ENCODE results near the gene CASR.
A peak's percentile ranks its signal among the peaks of the same experiment; 100 is the strongest.

CASR gene

DNA sequence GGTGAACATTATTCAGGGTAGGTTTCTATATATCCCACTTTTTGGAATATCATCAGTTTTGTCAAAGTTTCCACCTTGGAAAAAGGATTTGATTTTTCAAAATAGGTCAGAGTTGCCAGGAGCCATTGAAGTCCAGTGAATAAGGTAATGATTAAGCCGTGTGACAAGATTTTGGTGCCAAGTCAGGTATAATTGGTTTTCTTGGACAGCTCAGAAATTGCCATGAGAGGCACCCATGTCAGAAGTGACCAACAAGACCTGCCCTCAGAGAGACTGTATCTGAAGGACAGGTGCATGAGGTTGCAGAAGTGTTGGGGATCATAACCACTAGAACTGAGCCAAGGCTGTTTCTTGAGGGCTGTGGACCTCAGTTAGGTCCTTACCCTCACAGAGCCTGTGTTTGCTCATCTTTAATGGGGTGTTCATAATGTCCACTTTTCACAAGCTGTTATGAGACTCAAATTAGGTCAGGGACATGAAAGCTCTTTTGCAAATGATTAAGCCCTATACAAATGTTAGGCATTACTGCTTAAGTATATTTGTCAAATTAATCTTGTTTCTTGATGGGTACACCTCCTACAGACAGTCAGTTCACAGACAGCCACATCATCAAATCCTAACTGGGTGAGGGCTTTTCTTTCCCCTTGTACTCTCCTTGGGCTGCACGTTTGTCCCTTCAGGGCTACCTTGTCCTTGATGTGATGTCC is 32.3 kb downstream of the CASR start:
- no peak for DNase-seq

DNA sequence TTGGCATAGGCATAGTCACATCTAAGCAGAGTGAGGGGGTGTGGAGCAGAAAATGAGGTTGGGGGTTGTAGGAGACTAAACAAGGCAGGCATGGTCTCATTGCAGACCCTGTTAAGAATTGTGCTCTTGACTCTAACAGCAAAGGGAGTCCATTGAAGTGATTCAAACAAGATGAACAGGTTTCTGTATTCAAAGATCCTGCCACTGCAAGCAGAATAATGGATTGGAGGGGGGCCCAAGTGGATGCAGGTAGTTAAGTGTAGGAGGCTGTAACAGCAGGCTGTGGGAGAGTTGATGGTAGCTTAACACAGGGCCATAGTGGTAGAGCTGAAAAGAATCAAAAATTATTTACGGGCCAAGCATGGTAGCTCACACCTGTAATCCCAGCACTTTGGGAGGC is 34.4 kb downstream of the CASR start:
- no peak for DNase-seq

DNA sequence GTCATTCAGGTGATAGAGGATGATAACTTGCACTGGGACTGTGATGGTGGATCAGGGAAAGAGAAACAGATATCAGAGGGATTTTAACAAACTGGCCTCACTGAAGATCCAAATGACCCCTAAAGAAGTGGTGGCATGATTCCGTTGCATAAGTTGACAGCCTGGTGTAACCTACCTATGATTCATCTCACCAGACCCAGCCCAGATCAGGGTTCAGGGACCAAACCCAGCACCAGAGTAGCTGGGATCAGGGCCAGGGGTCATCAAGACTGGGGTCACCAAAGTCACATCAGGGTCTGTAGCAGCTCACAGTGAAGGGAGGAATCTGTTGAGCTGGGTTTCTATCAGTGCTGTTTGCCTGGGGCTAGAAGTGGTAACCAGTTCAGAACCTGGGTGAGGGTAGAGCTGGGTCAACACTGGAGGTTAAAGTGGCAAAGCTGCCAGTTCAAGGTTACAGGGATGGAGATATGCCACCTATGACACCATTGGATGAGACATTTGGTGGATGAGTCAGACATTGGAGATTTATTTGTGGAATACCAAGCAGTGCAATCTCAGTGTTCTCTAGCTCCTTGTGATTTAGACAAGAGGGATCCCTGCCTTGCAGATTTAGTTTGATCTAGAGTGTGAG is 35.9 kb downstream of the CASR start:
- no peak for DNase-seq

- DNase-seq = no peak
Observed at GRCh38 chr3:122227036-122227781, 43.7 kb downstream of the CASR start.

- no peak for DNase-seq
Observed at GRCh38 chr3:122230174-122230573, 46.7 kb downstream of the CASR start.

- DNase-seq = no peak
Observed at GRCh38 chr3:122231465-122232157, 48.1 kb downstream of the CASR start.

- DNase-seq = peak; percentile 12
Observed at GRCh38 chr3:122232485-122232884, 49.0 kb downstream of the CASR start.

DNA sequence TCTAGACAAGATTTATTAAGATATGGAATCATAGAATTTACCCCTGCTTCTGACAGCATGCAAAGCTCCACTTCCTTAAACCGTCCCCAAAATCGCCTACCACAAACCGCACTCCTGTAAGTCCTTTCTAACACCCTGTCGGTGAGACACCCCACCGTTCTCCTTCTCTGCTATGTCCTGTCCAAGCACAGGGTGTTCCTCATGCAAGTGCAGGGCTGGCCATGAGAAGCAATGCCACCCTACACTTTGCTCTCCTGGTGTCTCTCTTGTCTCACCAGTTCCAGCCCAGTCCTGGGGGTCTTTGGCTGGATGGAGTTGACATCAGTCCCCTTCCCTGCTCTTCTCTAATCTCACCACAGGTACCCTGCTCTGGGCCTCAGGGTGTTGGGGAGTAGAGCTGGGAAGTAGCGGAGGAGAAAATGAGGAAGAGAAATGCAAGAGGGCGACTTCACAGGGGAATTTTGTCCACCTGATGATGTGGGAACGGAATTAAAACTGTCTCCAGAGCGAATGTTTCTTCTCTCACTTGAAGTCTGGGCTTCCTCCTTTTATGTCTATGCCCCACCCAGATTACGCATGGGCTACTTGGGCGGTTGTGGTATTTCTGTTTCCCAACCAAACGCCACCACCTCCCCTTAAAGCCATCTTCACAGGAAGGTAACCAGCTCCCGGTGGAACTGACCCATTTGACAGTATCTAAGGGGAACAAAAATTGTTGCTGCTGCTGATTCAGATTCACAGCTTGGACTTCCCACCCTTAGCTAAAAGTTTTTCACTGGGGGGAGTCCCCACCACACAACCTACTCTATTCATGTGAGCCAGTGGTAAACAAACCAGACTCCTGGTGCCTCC is 49.9 kb downstream of the CASR start:
- peak; percentile 39 for DNase-seq

DNA sequence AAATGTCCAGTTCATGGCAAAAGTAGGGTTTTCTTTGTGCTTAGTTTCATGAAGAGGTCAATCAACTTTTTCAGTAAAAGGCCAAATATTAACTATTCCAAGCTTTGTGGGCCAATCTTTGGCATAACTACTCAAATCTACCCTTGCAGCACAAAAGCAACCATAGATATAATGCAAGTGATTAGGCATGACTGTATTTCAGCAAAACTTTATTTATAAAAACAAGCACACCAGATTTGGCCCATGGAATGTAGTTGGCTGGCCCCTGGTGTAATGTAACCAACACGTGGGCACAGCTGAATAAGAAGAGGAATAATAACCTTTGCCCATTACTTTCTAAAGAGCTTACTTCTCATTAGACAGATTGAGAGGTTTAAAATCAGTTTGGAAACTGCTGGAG is 50.6 kb downstream of the CASR start:
- DNase-seq = no peak

DNA sequence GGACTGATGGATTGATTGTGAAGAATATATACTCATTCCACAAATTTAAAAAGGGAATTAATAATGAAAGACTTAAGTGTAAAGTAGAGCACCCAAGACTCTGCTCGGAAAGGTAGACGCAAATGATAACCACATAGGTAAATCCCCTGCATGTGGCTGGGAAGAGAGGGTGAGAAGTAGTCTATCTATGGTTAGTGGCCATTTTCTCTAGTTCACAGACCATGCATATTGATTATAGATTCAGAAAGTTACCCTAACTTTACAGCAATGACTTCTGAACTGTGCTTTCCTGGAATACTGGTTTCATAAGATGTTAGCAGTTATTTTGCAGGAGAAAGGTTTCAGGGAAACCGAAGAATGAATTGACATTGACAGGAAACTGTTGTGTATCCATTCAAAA is 51.7 kb downstream of the CASR start:
- peak; percentile 23 for DNase-seq

- no peak for DNase-seq
Observed at GRCh38 chr3:122239112-122239511, 55.6 kb downstream of the CASR start.

- no peak for DNase-seq
Observed at GRCh38 chr3:122245513-122246174, 62.2 kb downstream of the CASR start.

GRCh38 chr3:122246199-122246598 is 62.7 kb downstream of the CASR start:
- DNase-seq = no peak

- DNase-seq = no peak
Observed at GRCh38 chr3:122247087-122247824, 63.8 kb downstream of the CASR start.

GRCh38 chr3:122247825-122248185 is 64.3 kb downstream of the CASR start:
- DNase-seq = no peak

DNA sequence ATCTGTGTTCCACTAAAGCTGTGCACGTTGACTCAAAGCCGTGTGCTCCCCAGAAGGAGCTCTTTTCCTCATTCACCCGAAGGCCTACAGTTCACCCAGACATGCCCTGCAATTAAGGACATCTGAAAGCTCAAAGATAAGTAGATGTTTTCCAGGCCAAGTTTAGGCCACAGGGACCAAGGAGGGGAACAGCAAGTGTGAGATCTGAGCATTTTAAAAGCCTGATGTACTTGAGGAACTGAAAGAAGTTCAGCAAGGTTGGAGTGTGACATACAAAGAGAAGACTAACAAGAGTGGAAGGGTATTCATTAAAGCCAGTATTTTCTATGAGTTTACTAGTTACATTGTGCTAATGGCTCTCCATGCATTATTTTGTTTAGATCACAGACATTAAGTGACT is 68.0 kb downstream of the CASR start:
- no peak for DNase-seq

GRCh38 chr3:122253581-122253980 is 70.1 kb downstream of the CASR start:
- DNase-seq = no peak

DNA sequence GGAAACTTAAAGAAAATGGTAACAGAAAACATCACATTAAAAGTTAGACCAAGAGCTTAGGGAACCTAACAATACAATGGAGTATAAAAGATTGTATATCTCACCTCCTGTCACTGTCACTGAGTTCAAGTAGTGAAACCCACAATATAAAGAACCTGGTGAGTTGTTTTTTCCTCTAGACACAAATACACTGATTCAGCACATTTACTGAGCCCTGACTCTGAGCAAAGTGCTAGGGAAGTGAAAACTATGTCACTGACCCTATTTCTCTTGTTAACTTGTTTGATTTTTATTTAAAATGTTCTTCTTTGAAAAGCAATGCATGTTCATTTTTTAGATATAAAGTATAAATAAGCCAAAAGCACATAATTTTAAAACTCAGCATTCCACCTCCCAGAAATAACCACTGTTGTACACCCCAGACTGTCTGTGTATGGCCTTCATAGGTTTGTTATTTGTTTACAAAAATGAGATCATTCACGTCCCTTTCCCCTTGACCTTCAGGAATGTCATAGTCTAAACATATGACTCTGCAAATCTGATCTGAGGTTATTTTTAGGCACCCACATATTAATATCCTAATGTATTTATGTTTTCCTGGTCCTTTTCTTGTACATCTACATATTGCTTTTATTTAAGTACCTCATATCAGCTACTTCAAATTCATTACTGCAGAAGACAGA is 72.4 kb downstream of the CASR start:
- DNase-seq = peak; percentile 33

GRCh38 chr3:122257644-122258364 is 74.3 kb downstream of the CASR start:
- DNase-seq = no peak
